HCT116 (cell line): Measurements from ENCODE around the gene MCRIP2.

ENCODE experiments used
- POLR2A ChIP-seq: IDR thresholded peaks from 2 replicates; pipeline ENCODE4 v1.7.0; 2011; ENCODE audit warnings: borderline replicate concordance; ENCODE audit not compliant: insufficient read depth, insufficient read length; ENCODE audit errors: extremely low read depth
- POLR2AphosphoS5 ChIP-seq: IDR thresholded peaks from 2 replicates; pipeline ENCODE4 v1.6.1; 2011; ENCODE audit warnings: mild to moderate bottlenecking, low read depth, low read length, moderate library complexity

DNA sequence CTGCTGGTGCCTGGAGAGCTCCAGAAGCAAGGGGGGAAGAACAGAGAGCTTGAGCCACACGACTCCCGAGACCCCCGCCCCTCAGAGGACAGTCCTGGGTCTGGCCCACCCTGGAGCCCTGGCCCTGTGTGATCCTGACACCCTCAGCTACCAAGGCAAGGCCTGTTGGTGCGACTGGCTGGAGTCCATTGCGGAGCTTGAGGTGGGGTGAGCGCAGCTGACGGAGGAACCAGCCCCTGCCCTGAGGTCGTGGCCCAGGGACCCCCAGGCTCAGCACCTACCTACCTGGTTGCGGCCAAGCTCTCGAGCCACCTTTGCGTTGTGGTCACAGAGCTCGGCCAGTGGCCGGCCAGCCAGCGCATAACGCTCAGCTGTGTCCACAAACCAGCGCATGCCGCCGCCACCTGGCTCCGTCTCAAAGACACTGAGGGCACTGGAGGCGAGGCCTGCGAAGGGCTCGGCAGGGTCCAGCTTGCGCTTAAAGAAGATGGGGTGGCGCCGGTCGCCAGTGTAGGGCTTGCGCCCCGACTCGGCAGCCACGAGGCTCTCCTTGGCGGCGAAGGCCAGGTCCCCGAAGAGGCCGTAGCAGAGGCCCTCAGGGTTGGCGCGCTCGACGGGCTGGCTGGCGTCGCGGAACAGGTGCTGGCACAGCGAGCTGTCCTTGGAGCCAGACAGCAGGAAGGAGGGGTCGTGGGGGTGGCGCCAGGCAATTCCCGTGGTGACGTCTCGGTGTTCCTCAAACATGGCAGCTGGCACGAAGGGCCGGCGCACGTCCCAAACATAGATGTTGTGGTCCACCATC lies 45.0 kb downstream of the MCRIP2 start:
- TF ChIP-seq POLR2A (no peak), POLR2AphosphoS5 (no peak)
